ENCODE measurements around the gene AGBL3.
A peak's percentile ranks its signal among the peaks of the same experiment; 100 is the strongest.

The AGBL3 gene

DNA sequence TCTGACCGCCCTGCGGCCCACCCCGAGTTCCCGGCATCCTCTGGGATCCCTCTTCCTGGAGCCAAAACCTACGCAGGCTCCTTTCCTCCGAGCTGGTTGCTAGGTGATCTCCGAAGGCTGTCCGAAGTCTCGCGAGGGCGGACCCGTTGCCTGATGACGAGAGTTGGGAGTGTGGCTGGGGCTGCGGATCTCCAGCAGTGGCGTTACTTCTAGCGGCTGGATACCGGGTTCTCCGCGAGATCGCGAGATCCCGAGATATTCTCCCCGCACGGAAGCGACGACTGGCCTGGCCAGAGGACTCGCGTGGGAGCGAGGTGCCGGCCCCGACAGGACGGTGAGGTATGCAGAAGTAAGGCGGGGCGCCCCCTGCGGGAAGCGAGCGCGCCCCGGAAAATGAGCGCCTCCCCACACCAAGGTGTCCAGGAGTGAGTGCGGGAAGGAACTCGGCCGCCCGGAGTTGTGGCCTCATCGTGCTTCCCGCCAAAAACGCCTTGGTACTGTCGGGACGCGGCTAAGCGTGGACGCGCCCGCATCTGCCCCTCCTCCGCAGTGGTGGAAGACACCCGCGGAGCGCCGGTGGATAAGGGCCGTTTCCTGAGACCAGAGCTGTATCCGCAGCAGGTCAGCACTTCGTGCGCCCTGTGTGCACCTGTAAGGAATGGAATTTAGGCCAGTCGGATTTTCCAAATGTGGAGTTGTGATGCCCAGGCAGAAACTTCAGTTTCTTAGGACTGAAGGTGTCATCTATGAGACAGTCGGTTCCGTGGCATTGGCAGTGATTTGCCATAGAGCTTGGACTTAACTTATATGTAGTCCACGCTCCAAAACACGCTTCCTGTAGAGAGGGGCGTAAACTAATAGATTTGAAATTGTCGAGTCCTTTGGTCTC lies at the start of gene AGBL3:
TSS of gene AGBL3 (plus strand) at position 146 of the 889 bp plus-strand sequence. CDS start 1,426 bp downstream, outside the sequence.
- DNase-seq = peak; percentile 90

DNA sequence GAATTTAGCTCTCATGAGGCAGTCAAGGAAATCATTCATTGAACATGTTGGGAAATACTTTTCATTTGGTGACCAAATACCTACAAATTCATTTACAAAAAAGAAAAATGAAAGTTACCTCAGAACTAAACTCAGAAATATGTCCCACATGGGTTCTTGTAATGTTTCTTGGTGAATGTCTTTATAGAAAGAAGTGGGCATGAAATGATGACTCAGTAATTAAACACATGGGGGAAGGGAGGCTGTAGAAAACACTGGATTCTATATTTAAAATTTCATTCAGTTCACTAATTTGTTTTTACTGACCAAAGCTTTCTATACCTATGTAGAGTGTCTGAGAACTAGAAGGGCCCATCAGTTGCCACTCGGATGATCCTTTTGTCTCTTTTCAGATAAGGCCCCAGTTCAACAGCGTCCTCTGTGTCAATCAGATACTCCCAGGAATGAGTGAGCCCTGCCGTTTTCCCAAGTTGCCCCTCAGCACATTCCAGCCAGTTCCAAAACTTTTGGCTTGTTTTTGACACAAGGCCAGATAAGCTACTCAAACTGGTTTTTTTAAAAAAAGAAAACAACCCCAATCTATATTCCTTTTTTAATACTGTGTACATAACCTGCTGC lies 49.3 kb upstream of the AGBL3 start:
- DNase-seq = no peak

DNA sequence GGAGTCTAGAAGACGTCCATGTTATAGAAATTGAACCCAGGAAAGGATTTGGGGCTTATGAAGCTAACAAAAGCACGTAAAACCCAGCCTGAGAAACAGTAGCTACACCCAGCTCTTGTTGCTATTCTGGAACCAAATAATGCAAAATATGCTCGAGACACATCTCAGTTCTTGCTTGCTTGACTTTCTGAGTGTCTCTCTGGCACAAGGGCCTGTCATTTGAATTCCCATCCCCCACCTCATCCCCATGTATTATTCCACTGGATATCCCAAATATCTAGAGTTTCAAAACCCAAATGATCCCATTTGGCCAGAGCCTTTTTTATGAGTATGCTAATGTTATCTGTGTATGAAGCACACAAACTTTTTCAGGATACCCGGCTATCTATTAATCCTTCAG lies 48.2 kb upstream of the AGBL3 start:
- DNase-seq = no peak

DNA sequence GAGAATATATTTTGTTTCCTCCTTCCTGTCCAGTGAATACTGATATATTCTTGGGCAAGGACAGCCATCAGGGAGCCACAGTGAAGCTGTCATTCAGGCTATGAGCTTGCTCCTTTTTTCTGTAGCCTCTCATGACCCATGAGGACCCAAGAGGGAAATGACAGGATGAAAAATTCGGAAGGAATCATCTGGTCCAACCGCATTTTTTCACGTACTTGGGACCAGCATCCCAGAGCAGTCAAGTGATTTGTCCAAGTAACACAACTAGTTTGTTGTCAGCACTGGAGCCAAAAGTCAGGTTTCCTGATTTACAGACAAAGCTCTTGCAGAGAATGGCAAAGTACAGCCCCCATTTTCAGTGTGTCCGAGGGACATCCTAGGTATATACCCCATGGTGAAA lies 47.2 kb upstream of the AGBL3 start:
- no peak for DNase-seq

DNA sequence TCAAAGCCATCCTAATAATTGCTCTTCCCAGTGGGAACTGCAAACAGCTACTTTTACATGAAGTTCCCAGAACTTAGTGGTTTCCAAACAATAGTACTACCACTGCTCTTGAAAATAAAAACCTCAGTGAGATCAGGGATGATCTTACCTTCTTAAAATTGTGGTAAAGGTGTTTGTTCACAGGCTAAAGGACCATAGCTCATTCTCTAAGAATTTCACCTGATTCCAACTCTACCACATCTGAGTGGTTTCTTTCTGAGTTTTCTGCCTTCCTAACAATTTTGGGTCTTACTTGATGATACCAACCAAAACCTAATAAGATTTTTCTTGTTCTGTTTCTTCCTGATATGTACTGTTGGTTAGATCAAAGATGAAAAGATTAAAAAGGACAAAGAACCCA lies 45.6 kb upstream of the AGBL3 start:
- DNase-seq = no peak

DNA sequence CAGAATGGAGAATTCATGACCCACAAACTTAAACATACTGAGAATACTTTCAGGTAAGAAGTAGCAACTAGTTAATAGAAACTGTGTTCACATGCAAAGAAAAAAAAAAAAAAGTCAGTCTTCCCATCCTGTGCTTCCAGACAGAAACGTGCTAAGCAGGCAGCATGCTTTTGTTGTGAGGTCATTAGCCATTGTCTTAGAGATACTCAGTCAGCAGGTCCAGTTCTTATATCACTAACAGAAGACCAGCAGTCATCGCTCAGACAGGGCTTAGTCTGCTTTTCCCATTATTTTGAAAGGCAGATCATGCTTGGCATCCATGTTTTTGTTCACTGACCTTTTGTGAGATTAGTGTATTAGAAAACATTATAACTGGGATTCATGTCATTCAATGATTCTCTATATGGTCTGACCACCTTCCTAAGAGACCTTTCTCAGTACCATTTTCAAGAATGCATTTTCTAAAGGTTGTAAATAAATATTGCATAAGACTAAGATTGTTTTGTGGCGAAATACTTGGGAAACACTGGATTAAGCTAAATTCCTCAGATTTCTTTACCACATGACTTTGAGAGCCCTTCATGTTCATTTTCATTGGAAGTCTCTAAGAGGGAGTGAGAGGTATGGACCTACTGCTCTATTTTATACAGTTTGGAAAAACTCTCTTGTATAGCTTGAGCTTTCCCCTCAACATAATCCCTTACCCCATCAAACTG lies 45.0 kb upstream of the AGBL3 start:
- no peak for DNase-seq

DNA sequence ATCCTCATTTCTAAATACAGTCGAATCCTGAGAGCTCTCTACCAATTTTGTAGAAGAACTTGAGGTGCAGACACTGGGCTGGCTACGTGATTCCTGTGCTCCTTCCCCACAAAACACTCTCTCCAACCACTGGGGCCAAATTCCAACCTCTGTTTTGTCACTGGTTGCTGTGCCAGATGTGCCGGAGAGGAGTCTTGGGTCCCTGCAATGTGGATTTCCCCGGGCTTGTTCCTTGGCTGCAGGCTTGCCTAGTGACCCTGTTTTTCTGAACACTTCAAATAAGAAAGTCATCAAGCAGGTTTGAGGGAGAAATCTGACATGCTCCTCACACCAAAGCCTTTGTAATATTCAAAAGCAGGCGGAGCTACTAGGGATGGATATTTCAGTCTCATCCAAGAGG lies 44.4 kb upstream of the AGBL3 start:
- no peak for DNase-seq

DNA sequence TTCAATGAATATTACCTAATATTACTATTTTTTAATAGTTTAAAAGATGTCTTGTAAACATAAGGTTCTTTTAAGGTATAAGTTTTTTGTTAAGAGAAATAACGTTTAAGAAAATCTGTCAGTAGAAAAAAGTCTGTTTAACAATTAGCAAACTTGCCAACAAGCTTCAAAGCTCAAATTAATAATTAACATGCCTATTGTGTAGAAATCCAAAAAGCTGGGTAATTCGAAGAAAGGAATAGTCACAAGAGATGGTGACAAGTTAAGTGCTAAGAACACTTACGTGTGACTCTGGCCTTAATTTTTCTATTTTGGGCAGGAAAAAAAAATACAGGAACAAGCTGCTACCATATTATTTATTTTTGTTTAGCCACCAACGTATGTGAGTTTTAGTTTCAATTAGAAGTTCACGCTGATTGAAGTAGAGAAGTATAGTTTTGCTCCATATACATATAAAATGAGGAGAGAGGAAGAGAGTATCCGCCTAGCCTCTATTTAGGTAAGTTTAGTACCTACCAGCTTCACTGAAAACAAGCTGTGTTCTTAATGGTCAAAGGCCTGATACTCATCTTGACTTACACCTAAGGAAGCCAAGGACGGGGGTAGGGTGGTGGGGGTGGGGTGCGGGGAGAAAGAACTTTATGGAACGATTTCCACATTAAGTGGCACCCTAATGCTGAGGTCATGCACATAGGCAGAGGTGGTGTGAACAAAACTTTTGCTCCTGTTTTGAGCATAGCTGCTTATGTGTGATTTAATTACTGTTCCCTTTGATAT lies 43.4 kb upstream of the AGBL3 start:
- no peak for DNase-seq

DNA sequence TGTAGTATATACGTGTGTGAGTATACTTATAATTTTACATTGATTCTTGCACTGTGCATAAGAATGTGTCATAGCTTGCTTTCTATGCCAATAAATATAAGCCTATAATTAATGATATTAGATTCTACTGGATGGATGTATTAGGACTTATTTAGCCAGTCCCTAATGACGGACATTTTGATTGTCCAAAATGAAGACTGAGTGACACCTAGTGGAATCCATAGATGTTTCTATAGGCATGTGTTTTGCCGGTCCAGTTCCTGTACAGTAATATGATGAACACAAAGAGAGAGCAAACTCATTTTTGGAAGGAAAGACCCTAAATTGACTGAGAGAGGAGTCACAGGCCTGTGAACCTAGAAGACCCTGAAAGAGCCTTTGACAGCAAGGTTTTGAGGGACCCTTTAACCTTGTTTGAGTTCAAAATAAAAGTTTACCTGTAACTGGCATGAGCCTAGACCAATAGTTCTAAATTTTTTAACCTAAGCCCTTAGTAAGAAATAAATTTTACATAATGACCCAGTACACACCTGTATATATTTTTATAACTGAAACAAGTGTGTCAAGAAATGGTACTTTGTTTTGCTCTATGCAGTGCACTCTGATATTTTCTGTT lies 42.4 kb upstream of the AGBL3 start:
- no peak for DNase-seq

DNA sequence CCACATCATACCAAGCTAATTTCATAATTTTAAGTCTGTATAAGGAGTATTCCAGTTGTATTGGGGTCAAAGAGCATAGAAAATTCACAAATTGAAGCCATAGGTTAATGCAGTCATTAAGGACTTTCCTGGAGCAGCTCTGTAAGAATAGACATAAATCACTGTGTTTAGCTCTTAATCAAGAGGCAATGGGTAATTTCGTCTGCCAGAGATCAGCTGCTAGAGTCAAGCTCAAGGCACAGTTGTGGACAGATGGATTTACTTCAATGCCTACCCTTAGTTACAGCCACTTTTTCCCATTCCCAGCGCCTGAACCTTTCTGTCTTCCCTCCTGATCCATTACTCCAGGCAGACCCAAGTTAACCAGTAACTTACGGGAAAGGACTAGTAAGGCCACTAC lies 40.6 kb upstream of the AGBL3 start:
- no peak for DNase-seq

DNA sequence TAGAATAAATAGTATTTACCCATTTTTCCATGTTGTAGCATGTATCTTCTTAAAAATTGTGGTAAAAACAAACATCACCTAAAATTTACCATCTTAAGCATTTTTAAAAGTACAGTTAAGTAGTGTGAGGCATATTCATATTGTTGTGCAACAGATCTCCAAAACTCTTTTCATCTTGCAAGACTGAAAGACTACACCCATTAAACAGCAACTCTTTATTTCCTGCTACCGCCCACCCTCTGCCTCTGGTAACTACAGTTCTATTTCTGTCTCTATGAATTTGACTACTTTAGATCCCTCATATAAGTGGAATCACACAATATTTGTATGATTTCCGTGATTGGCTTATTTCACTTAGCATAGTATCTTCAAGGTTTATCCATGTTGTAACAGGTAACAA lies 40.0 kb upstream of the AGBL3 start:
- no peak for DNase-seq

DNA sequence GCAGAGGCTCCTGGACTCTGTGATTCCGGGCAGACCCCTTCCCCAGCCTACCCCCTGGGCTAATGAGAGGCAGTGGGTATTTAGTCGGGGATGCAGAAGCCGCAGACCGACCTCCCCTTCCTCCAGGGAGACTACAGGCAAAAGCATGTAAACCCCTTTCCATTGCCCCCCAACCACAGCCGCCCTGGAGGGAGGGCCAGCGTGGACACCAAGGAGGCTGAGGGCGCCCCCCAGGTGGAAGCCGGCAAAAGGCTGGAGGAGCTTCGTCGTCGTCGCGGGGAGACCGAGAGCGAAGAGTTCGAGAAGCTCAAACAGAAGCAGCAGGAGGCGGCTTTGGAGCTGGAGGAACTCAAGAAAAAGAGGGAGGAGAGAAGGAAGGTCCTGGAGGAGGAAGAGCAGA lies 39.0 kb upstream of the AGBL3 start:
- no peak for DNase-seq

DNA sequence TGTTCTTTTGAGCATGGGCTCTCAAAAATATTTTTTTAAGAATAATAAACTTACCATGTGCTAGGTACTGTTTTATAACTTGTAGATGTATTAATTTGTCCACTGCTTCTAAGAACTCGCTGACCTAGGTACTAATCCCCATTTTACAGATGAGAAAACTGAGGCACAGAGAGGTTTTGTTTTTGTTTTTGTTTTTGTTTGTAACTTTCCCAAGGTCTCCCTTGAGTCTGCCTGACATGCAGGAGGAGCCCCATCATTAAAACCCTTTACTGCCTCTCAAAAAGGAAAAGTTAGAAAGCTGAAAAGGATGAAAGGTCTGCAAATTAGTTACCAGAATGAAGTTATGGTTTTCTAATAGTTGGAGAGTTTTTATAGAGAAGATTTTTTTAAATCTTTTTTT lies 38.5 kb upstream of the AGBL3 start:
- no peak for DNase-seq

DNA sequence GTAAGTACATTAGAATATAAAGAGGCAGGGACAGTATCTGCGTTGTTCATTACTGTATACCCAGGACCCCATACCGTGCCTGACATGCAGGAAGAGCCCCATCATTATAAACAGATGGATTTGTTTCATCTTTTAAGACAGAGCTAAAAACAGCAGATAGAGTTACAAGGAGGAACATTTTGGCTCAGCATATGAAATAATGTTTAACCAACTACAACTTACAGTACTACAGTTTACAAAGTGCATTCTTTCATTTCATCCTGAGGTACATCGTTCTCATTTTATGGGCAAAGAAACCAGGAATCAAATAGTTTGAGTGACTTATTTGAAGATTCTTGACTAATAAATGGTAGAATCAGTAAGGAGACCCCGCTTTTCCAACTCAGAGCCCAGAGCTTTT lies 38.1 kb upstream of the AGBL3 start:
- DNase-seq = no peak

DNA sequence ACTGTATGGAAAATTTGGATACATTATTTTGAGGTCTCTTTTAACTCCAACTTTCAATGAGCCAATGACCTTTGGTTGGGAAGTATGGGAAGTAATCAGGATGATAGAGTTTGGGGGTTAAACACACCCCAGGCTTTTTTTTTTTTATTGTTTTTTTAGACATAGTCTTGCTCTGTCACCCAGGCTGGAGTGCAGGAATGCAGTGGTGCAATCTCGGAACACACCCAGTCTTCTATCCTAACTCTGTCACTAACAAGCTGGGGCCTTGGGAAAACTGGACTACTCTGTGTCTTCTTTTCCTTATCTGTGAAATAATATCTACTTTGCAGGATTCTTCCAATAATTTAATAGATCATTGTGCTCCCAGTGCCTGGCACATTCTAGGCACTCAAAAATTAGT lies 37.6 kb upstream of the AGBL3 start:
- no peak for DNase-seq

DNA sequence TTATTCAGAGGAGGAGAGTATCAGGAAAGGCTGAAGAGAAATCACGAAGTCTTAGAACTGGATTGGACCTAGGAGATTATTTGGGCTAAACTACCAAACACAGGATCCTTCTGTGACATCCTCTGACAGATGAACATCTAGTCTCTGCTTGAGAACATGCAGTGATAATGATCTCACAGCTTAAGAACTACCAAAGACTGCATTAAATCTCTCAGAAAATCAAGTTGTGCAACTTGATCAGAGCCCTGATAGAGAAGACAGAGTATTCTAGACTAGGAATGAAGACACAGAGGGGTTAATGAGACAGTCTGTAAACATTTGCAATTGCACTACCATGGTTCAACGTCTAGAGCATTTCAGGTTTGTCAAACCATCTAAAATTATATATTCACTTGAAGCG lies 37.1 kb upstream of the AGBL3 start:
- no peak for DNase-seq

DNA sequence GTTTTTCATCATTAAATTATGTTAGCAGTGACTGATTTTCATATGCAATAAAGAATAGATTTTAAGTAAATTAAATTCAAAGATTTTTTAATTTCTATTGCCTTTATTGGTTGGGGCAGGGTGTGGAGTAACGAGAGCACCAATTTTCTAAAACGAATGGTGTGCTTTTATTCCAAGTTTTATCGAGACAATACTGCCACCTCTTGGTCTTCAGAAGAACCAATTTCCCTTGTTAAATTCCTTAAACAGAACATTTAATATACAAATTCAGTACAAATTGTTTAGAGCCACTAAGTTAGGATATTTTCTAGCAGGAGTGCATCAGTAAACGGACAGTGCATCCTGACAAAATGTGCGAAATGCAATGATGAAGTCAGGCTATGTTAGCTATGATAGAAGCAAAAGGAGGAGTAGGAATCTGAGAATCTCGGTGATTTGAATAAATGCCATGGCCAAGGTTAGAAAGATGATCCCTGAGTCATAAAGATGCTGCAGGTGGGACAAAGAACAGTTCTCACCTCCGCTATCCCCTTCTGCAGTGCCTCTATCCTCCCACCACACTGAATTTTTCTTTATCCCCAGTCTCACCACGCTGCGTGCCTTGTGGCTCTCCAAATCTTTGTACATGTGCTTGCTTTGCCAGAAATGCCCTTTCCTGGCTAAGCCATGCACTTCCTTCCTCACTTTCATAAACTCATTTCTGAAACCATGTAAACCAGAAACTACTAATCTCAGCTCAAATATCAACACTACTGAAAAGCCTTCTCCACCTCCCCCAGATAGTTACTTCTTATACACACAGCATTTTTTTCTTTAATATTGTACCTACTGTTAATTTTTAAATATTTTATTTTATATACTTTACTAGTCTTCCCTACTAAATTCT lies 31.9 kb upstream of the AGBL3 start:
- DNase-seq = no peak

DNA sequence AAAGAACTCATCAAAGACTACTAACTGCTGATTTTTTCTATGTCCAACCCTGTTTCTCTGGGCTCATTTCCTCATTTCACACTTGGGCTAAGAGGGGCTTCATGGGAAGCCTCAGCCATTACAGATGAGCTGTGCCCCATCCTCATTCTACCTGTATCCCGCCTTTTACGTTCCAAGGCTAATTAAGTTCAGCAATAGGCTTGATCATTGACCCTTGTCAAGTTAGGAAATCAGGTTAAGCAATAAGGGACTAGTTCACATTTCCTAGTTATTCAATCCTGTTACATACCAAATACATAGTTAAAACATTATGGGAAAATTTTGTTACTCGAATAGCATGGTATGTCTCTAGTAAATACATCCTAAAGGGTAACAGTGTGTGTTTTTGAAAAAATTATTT lies 29.3 kb upstream of the AGBL3 start:
- no peak for DNase-seq

DNA sequence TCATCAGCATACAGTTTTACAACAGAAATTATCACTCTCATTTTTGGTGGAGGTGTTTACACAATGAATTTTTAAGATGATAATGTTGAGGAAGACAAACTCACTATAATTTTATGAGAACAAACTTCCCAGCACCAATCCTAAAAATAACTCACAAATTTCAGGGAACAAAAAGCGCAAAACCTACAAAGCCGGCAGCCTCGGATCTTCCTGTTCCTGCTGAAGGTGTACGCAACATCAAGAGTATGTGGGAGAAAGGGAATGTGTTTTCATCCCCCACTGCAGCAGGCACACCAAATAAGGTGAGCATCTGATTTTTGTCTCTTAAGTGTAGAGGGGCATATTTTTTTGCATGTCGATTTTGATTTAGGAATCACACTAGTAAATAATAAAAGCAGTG lies 26.5 kb upstream of the AGBL3 start:
- DNase-seq = no peak

DNA sequence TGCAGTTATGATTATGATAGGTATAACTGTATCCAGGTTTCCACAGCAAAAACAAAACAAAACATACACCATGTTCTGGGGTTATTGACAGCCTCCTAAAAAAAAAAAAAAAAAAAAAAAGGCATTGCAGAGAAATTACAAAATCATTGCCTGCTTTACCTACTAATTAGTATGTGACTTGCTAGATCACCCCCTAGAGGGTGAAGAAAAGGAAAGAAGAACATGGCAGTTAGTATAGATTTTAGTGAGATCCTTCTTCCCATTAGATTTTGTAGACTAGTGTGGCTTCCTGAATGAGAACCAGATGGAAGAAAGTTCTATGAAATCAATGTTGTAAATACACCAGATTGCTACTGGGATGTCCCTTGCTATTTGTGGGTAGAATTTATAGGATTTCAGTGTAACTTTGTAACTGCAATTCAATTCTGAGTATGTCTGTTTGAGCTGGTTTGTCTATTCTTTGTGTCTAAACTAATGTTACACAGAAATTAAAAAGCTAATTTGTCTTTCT lies 24.0 kb upstream of the AGBL3 start:
- no peak for DNase-seq

DNA sequence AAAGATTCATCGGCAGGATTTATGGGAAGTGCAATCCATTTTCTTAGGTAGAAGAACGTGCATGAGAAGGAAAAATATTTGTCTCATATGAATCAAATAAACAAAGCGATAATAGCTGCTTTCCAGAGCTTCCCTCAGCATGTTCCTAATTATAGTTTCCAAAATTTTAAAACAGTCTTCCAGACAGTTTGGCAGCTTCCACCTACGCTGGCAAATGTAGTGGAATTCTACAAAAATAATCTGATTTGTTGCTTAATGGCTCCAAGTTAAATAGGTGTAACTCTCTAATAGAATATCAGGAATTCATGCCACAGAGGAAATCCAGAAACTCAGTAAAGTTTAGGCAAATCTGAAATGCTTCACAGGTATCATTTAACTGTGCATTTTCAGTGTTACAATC lies 23.3 kb upstream of the AGBL3 start:
- no peak for DNase-seq

Data from stimulated activated CD4-positive, alpha-beta T cell treated with anti-CD3 and anti-CD28 coated beads, Interleukin-4, amount 100 ng/mL, for 1 hour (primary cell).